Pancreas (tissue), 10 donors: ENCODE measurements around the gene NSDHL. TPM values are rescaled to one million over a fixed set of nuclear protein-coding genes. Genes with fewer than 3 reads are reported as not detected.
A peak's percentile ranks its signal among the peaks of the same experiment; 100 is the strongest.
"Not testable (repeated sequence)": the region's sequence is repeated elsewhere in the genome, so short reads cannot be mapped to it uniquely, and the experiment has no call there.

ENCODE experiments used
- ATAC-seq, 4 donors: fragments of 200-7000 bp; cut with Tn5 transposase; one replicate each; pipeline versions ENCODE4 v1.8.0 to v1.9.1; 2020; ENCODE audit warnings: mild to moderate bottlenecking in 4 of 4, moderate library complexity in 4 of 4
- DNase-seq, 6 donors: peaks; one replicate each; pipeline ENCODE4 v3.0.0-alpha.2; 2020
- FAIRE-seq: peaks from 2 replicates; lab custom pipeline; 2012; peaks lifted over from hg19 to GRCh38; lab: Jason Lieb, UNC
- H3K27ac ChIP-seq, 4 donors: fragments of 200-600 bp; sonication (generic); 1 replicate in 3 of 4; 2 replicates in 1 of 4; pipeline versions ENCODE4 v1.5.0 to v1.8.0; 2020
- H3K27me3 ChIP-seq, 4 donors: fragments of 200-600 bp; one replicate each; pipeline ENCODE4 v1.8.0; 2021
- H3K36me3 ChIP-seq, 3 donors: fragments of 200-600 bp; sonication (generic) in 1 of 3; one replicate each; pipeline versions ENCODE4 v1.5.0 to v1.8.0; 2020 to 2021
- H3K4me1 ChIP-seq, 3 donors: fragments of 200-600 bp; one replicate each; pipeline ENCODE4 v1.8.0; 2021
- H3K4me3 ChIP-seq, 4 donors: fragments of 200-600 bp; sonication (generic) in 2 of 4; one replicate each; pipeline versions ENCODE4 v1.5.0 to v1.8.0; 2020 to 2021
- H3K9me3 ChIP-seq, 4 donors: fragments of 200-600 bp; one replicate each; pipeline ENCODE4 v1.8.0; 2021
- CTCF ChIP-seq, 4 donors: fragments of 200-600 bp; sonication (generic) in 3 of 4; IDR thresholded peaks; one replicate each; pipeline versions ENCODE4 v1.5.0 to v1.8.0; 2021; ENCODE audit warnings: antibody characterized with exemption in 4 of 4
- WGBS, 2 donors: extraction: QIAGEN DNeasy Blood & Tissue Kit; methylation state at CpG; one replicate each; pipeline ENCODE4 v1.1.7; 2013; 5-methylcytosine and 5-hydroxymethylcytosine counted together
- intact Hi-C, 3 donors: fragments of 100-400 bp; cut with DNase I; formaldehyde crosslinking; loops; one replicate each; pipeline versions ENCODE4 v1.11.1 to v1.14.2; 2022
- polyA plus RNA-seq, 2 donors: library from polyadenylated mRNA; stranded (reverse); fragments of 200-250 nt; gene quantifications; one replicate each; pipeline ENCODE4 v1.2.3, GENCODE V29; 2013
- total RNA-seq, 6 donors: library from RNA; stranded (reverse); fragmentation: NEBNext Ultra II Directional in 4 of 6; extraction: Animal tissue kit (Norgen Biotek cat#: 25700) in 4 of 6; gene quantifications; one replicate each; pipeline versions ENCODE4 v1.2.1 to v1.2.4, GENCODE V29; 2021 to 2023
- donor health status: healthy with polysubstance abuse.
- donor health status: DM: no; HTN: no; CAD: no; lungs with moderate emphysema.
- donor health status: DM: no; HTN: no; CAD: no.
- donor health status: control.
- donor health status: control.
- donor health status: Bipolar disorder and iron deficiency.
- donor health status: DM: yes; HTN: yes; CAD: no.
- donor health status: DM: no; HTN: no; CAD: no.
- donor health status: DM: no; HTN: no; CAD: no.
- donor health status: DM: yes; HTN: yes; CAD: no.

NSDHL gene
- 1 to 10 TPM; 5.0 to 7.6 (median 6.4) TPM for total RNA-seq
- 1 to 10 TPM; 4.6 to 8.3 TPM for polyA plus RNA-seq

DNA sequence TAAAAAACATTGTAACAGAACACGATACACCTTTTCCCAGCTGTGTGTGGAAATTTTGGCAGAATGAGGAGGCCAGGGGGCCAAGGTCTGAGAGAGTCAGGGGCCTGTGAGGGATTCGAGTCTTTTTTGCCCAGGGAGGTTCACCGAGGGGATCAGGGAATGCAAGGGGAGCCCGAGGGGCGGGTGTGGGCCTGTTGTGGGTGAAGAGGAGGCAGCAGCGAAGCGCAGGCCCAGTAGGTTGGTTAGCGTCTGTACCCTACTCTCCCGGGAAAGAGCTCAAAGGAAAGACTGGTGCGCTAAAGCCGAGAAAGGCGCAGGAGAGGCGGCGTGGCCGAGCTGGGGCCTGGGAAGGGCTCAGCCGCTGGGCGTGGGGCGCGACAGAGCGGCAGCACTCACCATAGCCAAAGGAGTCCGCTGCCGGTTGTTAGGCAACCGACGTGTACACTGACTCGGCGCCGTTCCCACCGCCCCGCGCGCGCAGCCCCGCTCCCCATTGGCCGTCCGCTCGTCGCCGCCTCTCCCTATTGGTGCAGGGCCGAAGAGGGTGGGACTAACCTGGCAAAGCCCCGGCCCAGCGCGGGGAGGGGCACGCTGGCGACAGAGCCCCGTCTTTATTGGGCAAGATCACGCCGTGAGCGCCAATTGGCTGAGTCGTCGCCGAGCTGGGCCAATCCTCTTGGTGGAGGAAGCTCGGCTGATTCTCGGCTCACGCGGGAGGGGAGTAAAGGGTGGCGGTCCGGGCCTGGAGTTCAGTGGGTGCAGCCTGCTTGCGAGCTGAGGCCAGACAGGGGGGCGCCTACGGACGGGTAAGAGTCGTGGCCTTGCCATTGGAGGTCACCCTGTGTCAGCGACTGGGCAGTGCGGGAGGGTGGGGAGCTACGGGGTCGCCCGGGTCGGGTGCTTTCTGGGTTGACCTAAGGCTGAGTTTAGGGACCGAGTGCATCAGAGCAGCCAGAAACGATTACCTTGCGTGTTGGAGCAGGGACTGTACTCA, at the start of gene NSDHL, which contains the start of gene CETN2:
NSDHL (plus strand) TSS at position 752 of the 994 bp plus-strand sequence. CDS start 15,262 bp downstream, outside the sequence.
CETN2 (minus strand) TSS at position 446 of the 994 bp plus-strand sequence; CDS start at position 399, 47 bp downstream.
- Histone ChIP-seq H3K4me3 (peak within 1 kb of the TSS; percentile 33 to 48 (median 44)), H3K27me3 (no peaks in the 10 kb centered on the region), H3K9me3 (no peaks in the 10 kb centered on the region), H3K27ac (peak within 1 kb of the TSS in 2 of 4 donors; percentile 28 to 41), H3K4me1 (no peaks in the 10 kb centered on the region), H3K36me3 (no peaks in the 10 kb centered on the region)
- intact Hi-C loops: no loop called here
- DNase-seq (peak; percentile 94 to 98 (median 96)), FAIRE-seq (peak; percentile 90), ATAC-seq (peak; percentile 98 to 99 (median 99))
- WGBS, 2 donors: 0 to 34% methylated on average over 71 of the region's 71 CpGs
- no peak for TF ChIP-seq CTCF (IDR thresholded peaks at IDR 0.05)

DNA sequence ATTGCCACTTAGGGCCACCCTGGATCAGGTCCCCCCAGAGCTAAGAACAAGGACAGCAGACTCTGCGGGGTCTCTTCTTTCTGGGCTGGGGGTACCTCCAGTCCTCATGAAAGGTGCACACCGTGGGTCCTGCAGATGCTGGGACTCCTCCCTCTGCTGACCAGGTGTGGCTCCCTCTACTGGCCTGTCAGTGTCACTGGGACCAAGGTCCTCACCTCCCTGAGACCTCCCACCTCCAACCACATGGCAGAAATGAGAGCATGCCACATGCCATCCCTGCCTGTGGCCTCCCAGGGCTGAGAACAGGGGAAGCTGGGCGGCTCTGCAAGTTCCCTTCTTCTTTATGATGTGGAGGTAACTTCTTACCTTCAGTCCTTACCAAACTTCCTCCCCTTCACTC, 43.8 kb upstream of the NSDHL start:
- H3K4me1 ChIP-seq, H3K36me3 ChIP-seq, H3K9me3 ChIP-seq, H3K4me3 ChIP-seq, DNase-seq, H3K27ac ChIP-seq, FAIRE-seq, intact Hi-C loops, H3K27me3 ChIP-seq: not testable (repeated sequence)
- no CpG with 5 or more reads among the region's 3 CpGs for WGBS, 2 donors
- ATAC-seq: peak in 2 of 4 donors; percentile 60

- no peaks in the 10 kb centered on the region for H3K36me3 ChIP-seq
- intact Hi-C loops: no loop called here
- ATAC-seq (no peak), DNase-seq (no peak), FAIRE-seq (no peak)
- H3K4me1 ChIP-seq: no peaks in the 10 kb centered on the region
- no peak overlapping the region for H3K4me3 ChIP-seq
- no peak overlapping the region for H3K27ac ChIP-seq
- 25 to 57% methylated on average over 1 of the region's 1 CpG for WGBS, 2 donors
- H3K27me3 ChIP-seq: peaks cover 0 to 11% (median 5%) of the 10 kb centered on the region in 4 donors
- no peaks in the 10 kb centered on the region for H3K9me3 ChIP-seq
- no peak for TF ChIP-seq CTCF (IDR thresholded peaks at IDR 0.05)
These were observed 31.9 kb upstream of the NSDHL start for GRCh38 chrX:152798945-152799344.

DNA sequence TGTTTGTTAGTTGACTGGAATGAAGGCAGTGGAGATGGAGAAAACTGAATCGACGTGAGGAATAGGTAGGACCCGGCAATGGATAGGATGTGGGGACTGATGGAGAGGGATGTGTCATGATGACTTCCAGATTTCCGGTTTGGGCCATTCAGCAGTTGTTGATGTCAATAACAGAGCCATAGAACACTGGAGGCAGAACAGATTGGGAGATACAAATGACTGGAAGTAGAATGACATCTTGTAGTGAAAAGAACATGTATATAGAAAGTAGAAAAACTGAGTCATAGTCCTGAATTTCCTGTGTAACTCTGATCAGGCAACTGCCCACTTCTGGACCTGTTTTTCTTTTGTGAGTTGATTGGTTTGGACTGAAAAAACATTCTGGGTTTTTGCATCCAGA, 24.8 kb upstream of the NSDHL start:
- Histone ChIP-seq H3K4me3 (no peak overlapping the region), H3K27me3 (peaks cover 0 to 33% (median 1%) of the 10 kb centered on the region in 4 donors), H3K36me3 (no peaks in the 10 kb centered on the region), H3K9me3 (no peaks in the 10 kb centered on the region), H3K4me1 (no peaks in the 10 kb centered on the region), H3K27ac (no peak overlapping the region)
- WGBS, 2 donors: 68 to 78% methylated on average over 4 of the region's 4 CpGs
- no peak for TF ChIP-seq CTCF (IDR thresholded peaks at IDR 0.05)
- FAIRE-seq (no peak), ATAC-seq (no peak), DNase-seq (no peak)
- intact Hi-C loops: no loop called here

DNA sequence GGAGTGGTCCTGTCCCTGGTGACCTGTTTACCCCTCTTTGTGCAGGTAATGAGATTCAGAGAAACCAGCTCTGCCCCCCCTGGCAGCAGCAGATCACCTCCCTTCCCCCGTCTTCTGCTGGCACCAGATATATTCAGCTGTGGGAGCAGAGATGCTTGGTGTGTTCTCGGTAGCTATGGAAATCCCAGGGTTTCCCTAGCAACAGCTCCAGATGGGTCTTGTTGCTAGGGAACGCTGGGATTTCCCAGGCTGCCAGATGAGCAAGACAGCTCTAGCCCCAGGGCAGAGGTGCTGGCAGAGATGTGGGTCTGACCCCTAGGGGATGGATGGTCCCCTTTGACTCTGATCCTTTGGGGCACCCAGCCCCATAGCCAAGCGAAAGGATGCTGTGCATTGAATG, 20.5 kb upstream of the NSDHL start:
- H3K36me3 ChIP-seq: no peaks in the 10 kb centered on the region
- H3K27me3 ChIP-seq: peaks cover 0 to 13% (median 0%) of the 10 kb centered on the region in 4 donors
- H3K4me3 ChIP-seq: no peak overlapping the region
- 46 to 49% methylated on average over 4 of the region's 4 CpGs for WGBS, 2 donors
- H3K9me3 ChIP-seq: no peaks in the 10 kb centered on the region
- FAIRE-seq (no peak), DNase-seq (no peak), ATAC-seq (no peak)
- TF ChIP-seq CTCF (IDR thresholded peaks at IDR 0.05): no peak
- H3K27ac ChIP-seq: no peak overlapping the region
- no peaks in the 10 kb centered on the region for H3K4me1 ChIP-seq
- intact Hi-C loops: loop anchor here in 1 of 3 donors (10.0 kb wide), 1 partner anchor 1056 kb away; no protein-coding TSS in a partner anchor
